NCI-H2171 (cell line): ENCODE data around the gene KRTAP10-3.
"Not testable (repeated sequence)": the region's sequence is repeated elsewhere in the genome, so short reads cannot be mapped to it uniquely, and the experiment has no call there.

Source experiments
- DNase-seq: peaks from one replicate; lab custom pipeline; 2025; lab: John Stamatoyannopoulos, UW

Gene KRTAP10-3

GRCh38 chr21:44571296-44571695 is 12.7 kb upstream of the KRTAP10-3 start:
- no peak for DNase-seq

- DNase-seq = no peak
These were observed 11.4 kb upstream of the KRTAP10-3 start for GRCh38 chr21:44569861-44570517.

- DNase-seq = no peak
These were observed 10.3 kb upstream of the KRTAP10-3 start for GRCh38 chr21:44568667-44569556.

- DNase-seq = no peak
These were observed 9.7 kb upstream of the KRTAP10-3 start for GRCh38 chr21:44568261-44568660.

- DNase-seq = no peak
These were observed 9.0 kb upstream of the KRTAP10-3 start for GRCh38 chr21:44567481-44568171.

- DNase-seq = no peak
These were observed 7.8 kb upstream of the KRTAP10-3 start for GRCh38 chr21:44566403-44566802.

GRCh38 chr21:44564886-44565598 is 6.4 kb upstream of the KRTAP10-3 start:
- no peak for DNase-seq

GRCh38 chr21:44564099-44564498 is 5.5 kb upstream of the KRTAP10-3 start:
- no peak for DNase-seq

- not testable (repeated sequence) for DNase-seq
These were observed 293 bp downstream of the KRTAP10-3 start for GRCh38 chr21:44558329-44558675.

- no peak for DNase-seq
These were observed 885 bp downstream of the KRTAP10-3 start for GRCh38 chr21:44557491-44558328.

GRCh38 chr21:44556879-44557278 is 1.7 kb downstream of the KRTAP10-3 start:
- no peak for DNase-seq

GRCh38 chr21:44555200-44555875 is 3.3 kb downstream of the KRTAP10-3 start:
- DNase-seq = no peak

GRCh38 chr21:44552681-44553080 is 5.9 kb downstream of the KRTAP10-3 start:
- DNase-seq = no peak

- DNase-seq = no peak
These were observed 6.5 kb downstream of the KRTAP10-3 start for GRCh38 chr21:44552136-44552535.

- no peak for DNase-seq
These were observed 7.1 kb downstream of the KRTAP10-3 start, which contains the start of gene KRTAP10-2 for GRCh38 chr21:44551340-44551961. KRTAP10-2 (minus strand) TSS chr21:44551505; CDS start chr21:44551458, 47 bp downstream.

- DNase-seq = no peak
These were observed 7.8 kb downstream of the KRTAP10-3 start for GRCh38 chr21:44550807-44551206.

GRCh38 chr21:44550285-44550684 is 8.3 kb downstream of the KRTAP10-3 start:
- not testable (repeated sequence) for DNase-seq

- DNase-seq = no peak
These were observed 8.9 kb downstream of the KRTAP10-3 start for GRCh38 chr21:44549525-44550211.

- DNase-seq = no peak
These were observed 9.7 kb downstream of the KRTAP10-3 start for GRCh38 chr21:44548922-44549321.
